GM12878 (cell line): Measurements from ENCODE around the gene WBP11. TPM values are rescaled to one million over a fixed set of nuclear protein-coding genes. Genes with fewer than 3 reads are reported as not detected.
A peak's percentile ranks its signal among the peaks of the same experiment; 100 is the strongest.

Experiments
- ATF3 ChIP-seq: IDR thresholded peaks from 2 replicates; pipeline ENCODE4 v1.6.1; 2011; ENCODE audit warnings: low read depth, mild to moderate bottlenecking, low read length, moderate library complexity, borderline replicate concordance; ENCODE audit errors: extremely low read depth
- CEBPB ChIP-seq, 2 experiments: fragments of 150-350 bp in 1 of 2; IDR thresholded peaks; 2 replicates each; pipeline ENCODE4 v1.6.1; 2012 to 2014; ENCODE audit warnings: low read depth in 2 of 2, low read length in 2 of 2, borderline replicate concordance in 1 of 2, inconsistent platforms in 1 of 2
- CEBPZ ChIP-seq: fragments of 150-350 bp; IDR thresholded peaks from 2 replicates; pipeline ENCODE4 v1.6.1; 2016; ENCODE audit warnings: low read depth, low read length
- CHD1 ChIP-seq: IDR thresholded peaks from 2 replicates; pipeline ENCODE4 v1.6.1; 2012; ENCODE audit warnings: low read depth, low read length, improper control_type of control experiment
- DPF2 ChIP-seq: fragments of 450-650 bp; IDR thresholded peaks from 2 replicates; pipeline ENCODE4 v1.6.1; 2017; ENCODE audit warnings: mild to moderate bottlenecking
- IRF5 ChIP-seq: fragments of 450-650 bp; IDR thresholded peaks from 2 replicates; pipeline ENCODE4 v1.6.1; 2017; ENCODE audit warnings: borderline replicate concordance
- LARP7 ChIP-seq: fragments of 450-650 bp; IDR thresholded peaks from 2 replicates; pipeline ENCODE4 v1.6.1; 2017; ENCODE audit warnings: mild to moderate bottlenecking
- MEF2A ChIP-seq: IDR thresholded peaks from 2 replicates; pipeline ENCODE4 v1.6.1; 2011; ENCODE audit warnings: low read depth, mild to moderate bottlenecking, low read length, moderate library complexity; ENCODE audit not compliant: insufficient read depth
- MTA3 ChIP-seq: IDR thresholded peaks from 2 replicates; pipeline ENCODE4 v1.6.1; 2012; ENCODE audit warnings: low read length, inconsistent platforms, borderline replicate concordance
- MYC ChIP-seq: IDR thresholded peaks from 2 replicates; pipeline ENCODE4 v1.6.1; 2011; ENCODE audit warnings: mild to moderate bottlenecking, low read length, moderate library complexity, inconsistent platforms; ENCODE audit not compliant: insufficient read depth, insufficient replicate concordance, insufficient read length, severe bottlenecking
- NBN ChIP-seq: fragments of 450-650 bp; IDR thresholded peaks from 2 replicates; pipeline ENCODE4 v1.6.1; 2016
- PKNOX1 ChIP-seq: fragments of 450-650 bp; IDR thresholded peaks from 2 replicates; pipeline ENCODE4 v1.6.1; 2016; ENCODE audit warnings: mild to moderate bottlenecking
- POLR2A ChIP-seq: IDR thresholded peaks from 2 replicates; pipeline ENCODE4 v1.6.1; 2011; ENCODE audit warnings: low read depth, mild to moderate bottlenecking, low read length
- RAD21 ChIP-seq: IDR thresholded peaks from 2 replicates; pipeline ENCODE4 v1.6.1; 2011; ENCODE audit warnings: mild to moderate bottlenecking, low read depth, low read length, moderate library complexity; ENCODE audit not compliant: insufficient read depth
- RFX5 ChIP-seq: IDR thresholded peaks from 2 replicates; pipeline ENCODE4 v1.6.1; 2011; ENCODE audit warnings: low read depth, low read length, improper control_type of control experiment
- SIX5 ChIP-seq: IDR thresholded peaks from 2 replicates; pipeline ENCODE4 v1.6.1; 2011; ENCODE audit warnings: mild to moderate bottlenecking, low read depth, low read length, moderate library complexity; ENCODE audit not compliant: severe bottlenecking
- SMAD1 ChIP-seq: fragments of 450-650 bp; IDR thresholded peaks from 2 replicates; pipeline ENCODE4 v1.6.1; 2018; ENCODE audit warnings: mild to moderate bottlenecking, low read depth; ENCODE audit not compliant: partially characterized antibody
- SREBF1 ChIP-seq: IDR thresholded peaks from 2 replicates; pipeline ENCODE4 v1.6.1; 2012; ENCODE audit warnings: mild to moderate bottlenecking, low read length
- SUPT20H ChIP-seq: IDR thresholded peaks from 2 replicates; pipeline ENCODE4 v1.6.1; 2011; ENCODE audit warnings: low read depth, mild to moderate bottlenecking, low read length, moderate library complexity, borderline replicate concordance; ENCODE audit not compliant: control insufficient read depth
- TBL1XR1 ChIP-seq: IDR thresholded peaks from 2 replicates; pipeline ENCODE4 v1.6.1; 2012; ENCODE audit warnings: low read depth, low read length, improper control_type of control experiment
- TCF3 ChIP-seq: IDR thresholded peaks from 2 replicates; pipeline ENCODE4 v1.6.1; 2012; ENCODE audit warnings: low read depth, mild to moderate bottlenecking, low read length, borderline replicate concordance; ENCODE audit not compliant: insufficient read depth
- WRNIP1 ChIP-seq: IDR thresholded peaks from 2 replicates; pipeline ENCODE4 v1.6.1; 2011; ENCODE audit warnings: low read depth, low read length, improper control_type of control experiment, borderline replicate concordance
- ZNF24 ChIP-seq: fragments of 450-650 bp; IDR thresholded peaks from 2 replicates; pipeline ENCODE4 v1.6.1; 2017; ENCODE audit warnings: antibody characterized with exemption, mild to moderate bottlenecking
- ZNF384 ChIP-seq: IDR thresholded peaks from 2 replicates; pipeline ENCODE4 v1.6.1; 2012; ENCODE audit warnings: low read depth, mild to moderate bottlenecking, low read length, improper control_type of control experiment, borderline replicate concordance
- polyA plus RNA-seq, 11 experiments: library from polyadenylated mRNA; depleted of rRNA in 4 of 11; unstranded in 6 of 11; stranded (reverse) in 5 of 11; fragments of >200 nt; fragmentation: Nextera tagmentation in 4 of 11; fragmentation: Illumina TruSeq in 1 of 11; extraction: Ambion mirVana in 4 of 11; extraction: Trizol in 1 of 11; gene quantifications; 1 replicate in 1 of 11; 2 replicates in 10 of 11; pipeline versions ENCODE4 v1.2.1 to v1.2.3, GENCODE V29; 2011 to 2016; ENCODE audit warnings: inconsistent platforms in 2 of 11, missing spikeins in 2 of 11, low read depth in 1 of 11
- total RNA-seq, 4 experiments: library from RNA; depleted of rRNA in 3 of 4; stranded (reverse); fragments of >200 nt in 3 of 4; fragmentation: Illumina TruSeq in 1 of 4; extraction: Trizol in 1 of 4; gene quantifications; 2 replicates each; pipeline versions ENCODE4 v1.2.1 to v1.2.3, GENCODE V29; 2013 to 2021

The WBP11 gene
- total and polyA plus RNA-seq, 10 of the 15 experiments (the other 5 are each of a cell fraction or from before 2014, with no cell fraction given), result 11.5 to 107 (median 29.1) TPM

GRCh38 chr12:14770496-14771461, 32.5 kb downstream of the WBP11 start (continued):
- TF ChIP-seq CEBPB (IDR thresholded peaks at IDR 0.05; ENCODE audit: borderline replicate concordance in 1 of 2, low read depth in 2 of 2, low read length in 2 of 2), result no peak
- no peak for TF ChIP-seq RAD21
- peak; percentile 94 for TF ChIP-seq CHD1
- TF ChIP-seq SIX5, result no peak
- TF ChIP-seq LARP7, result peak; percentile 84
- 0 out of 2 replicates have a peak, but pooled peaks have one; percentile 19 for TF ChIP-seq IRF5
- peak; percentile 93 for TF ChIP-seq MTA3
- peak; percentile 40; the same call in 1 of the 2 replicates for TF ChIP-seq PKNOX1
- TF ChIP-seq SMAD1, result peak; percentile 99
- TF ChIP-seq SREBF1, result no peak
- no peak; the same call in none of the 2 replicates for TF ChIP-seq CEBPZ
- TF ChIP-seq TCF3, result peak; percentile 96
- TF ChIP-seq RFX5, result peak; percentile 49; the same call in 1 of the 2 replicates
- peak; percentile 58; the same call in 1 of the 2 replicates for TF ChIP-seq DPF2
- no peak for TF ChIP-seq SUPT20H
- peak; percentile 90 for TF ChIP-seq NBN
- peak; percentile 5; the same call in 1 of the 2 replicates for TF ChIP-seq ZNF384
- peak; percentile 65 for TF ChIP-seq MEF2A
- TF ChIP-seq POLR2A, result peak; percentile 90
- TF ChIP-seq WRNIP1, result 0 out of 2 replicates have a peak, but pooled peaks have one; percentile 91
- no peak for TF ChIP-seq MYC
- TF ChIP-seq ATF3, result no peak
- peak; percentile 34; the same call in 1 of the 2 replicates for TF ChIP-seq ZNF24
- peak; percentile 74; the same call in 1 of the 2 replicates for TF ChIP-seq TBL1XR1
